NAMALWA (cell line): ENCODE measurements around the gene SMG7.

ENCODE experiments used
- DNase-seq: peaks from one replicate; pipeline ENCODE4 v3.0.0-alpha.2; 2015; ENCODE audit warnings: low spot score

SMG7 gene

DNA sequence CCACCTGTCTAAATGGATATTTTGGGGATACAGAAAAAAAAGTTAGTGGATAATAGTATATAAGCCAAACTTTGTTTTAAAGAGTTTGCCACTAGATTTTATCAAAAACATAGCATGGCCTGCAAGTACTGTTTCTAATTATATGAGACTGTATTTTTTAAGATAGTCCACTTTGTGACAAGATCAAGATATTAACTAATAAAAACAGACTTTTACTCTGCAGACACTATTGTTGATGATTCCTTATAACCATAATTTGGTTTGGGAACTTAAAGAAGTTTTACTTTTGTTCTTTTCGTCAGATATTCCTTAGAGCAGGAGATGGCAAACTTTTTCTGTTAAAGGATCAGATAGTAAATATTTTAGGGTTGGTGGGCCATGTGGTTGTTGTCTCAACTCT lies 36.4 kb downstream of the SMG7 start:
- no peak for DNase-seq

DNA sequence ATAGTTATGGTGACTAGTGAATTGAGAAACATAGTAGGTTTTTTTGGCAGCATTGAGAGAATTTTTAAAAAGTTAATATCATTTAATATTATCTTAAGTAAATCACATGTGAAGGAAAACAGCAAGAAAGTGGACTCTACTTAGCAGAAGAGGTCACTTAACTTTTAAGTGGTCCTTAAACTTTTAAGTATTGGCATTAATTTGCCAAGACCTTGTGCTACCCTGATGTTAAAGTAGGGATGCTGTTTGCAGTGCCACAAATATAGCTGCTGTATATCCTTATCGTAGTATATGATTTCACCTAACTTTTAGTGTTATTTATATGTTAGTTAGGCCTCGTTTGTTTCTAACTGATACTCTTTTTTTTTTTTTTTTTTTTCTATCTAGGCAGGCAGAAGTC lies 40.2 kb downstream of the SMG7 start:
- no peak for DNase-seq

DNA sequence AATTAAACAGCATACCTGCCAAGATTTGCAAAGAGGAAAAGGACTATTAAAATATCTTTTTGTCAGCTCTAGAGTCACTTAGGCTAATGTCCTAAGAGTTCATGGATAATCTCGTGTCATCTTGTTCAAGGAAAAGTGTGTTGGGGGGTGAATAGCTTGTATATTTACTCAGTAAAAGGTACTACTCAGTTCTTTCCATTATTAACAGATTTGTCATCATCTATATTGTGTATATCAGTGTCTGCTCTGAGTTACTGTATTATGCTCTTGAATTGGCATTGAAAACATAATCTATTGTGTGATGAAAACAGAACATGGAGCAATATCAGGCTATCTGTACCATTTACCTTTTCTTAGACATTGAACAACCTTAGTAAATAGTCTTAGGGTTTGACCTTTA lies 41.9 kb downstream of the SMG7 start:
- no peak for DNase-seq

DNA sequence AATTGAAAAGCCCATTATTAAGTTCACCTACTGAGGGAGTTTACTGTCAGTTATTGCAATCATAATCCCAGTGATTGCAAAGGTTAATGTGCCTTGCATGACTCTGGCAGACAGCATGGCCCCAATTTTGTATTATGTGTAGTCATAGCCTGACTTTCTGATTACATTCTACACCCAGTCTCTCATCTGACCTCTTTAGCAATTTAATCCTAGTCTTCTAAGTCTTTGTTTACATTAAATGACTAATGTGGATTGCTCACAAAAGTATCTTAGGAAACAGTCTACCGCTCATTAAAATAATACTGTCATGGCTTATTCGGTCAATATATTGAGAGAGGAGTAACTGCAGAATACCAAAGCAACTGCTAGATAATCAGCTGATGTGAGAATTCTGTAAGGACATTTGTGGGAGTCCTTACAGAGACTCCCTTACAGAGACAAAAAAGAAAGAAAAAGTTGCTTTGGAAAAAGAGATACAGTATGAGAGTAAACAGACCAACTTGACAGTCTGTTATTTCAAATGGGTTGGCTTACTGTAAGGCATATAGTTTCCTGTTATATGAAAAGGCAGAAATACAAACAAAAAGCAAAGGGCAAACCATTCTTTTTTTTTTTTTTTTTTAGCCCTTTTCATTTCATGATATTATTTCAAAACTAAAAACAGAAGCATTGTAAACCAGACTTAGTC lies 42.8 kb downstream of the SMG7 start:
- DNase-seq = no peak

DNA sequence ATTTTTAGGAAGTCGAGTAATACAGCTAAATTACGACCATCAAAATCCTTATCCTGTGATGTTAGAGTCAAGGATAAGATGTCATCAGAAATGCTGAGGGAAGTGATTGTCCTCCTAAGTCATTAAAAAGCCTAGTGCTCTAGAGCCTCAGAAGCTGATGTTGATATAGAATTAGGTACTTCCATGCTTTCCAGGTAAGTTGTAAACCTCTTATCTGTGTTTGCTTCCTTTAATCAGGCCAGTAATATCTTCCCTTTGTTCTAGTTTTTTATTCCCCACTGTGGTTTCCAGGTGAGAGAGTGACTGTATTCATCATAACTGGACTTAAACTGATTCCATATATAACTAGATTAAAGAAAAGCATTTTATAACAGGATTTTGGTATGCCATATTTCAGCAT lies 44.4 kb downstream of the SMG7 start:
- DNase-seq = no peak

DNA sequence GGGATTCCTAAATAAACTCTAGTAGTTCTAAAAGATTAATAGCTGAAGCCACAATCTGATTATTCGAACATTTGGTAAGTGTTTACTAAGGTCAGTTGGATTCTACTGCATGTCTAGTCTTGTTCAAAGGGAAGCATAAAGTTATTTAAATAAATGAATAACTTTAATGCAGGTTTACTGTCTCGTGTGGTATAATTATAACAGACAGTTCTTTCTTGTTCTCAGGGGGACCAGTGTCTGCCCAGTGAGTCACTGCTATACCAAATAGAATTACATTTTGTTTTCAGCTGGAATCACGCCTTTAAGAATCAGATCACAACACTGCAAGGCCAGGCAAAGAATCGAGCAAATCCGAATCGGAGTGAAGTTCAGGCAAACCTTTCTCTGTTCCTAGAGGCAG lies 45.1 kb downstream of the SMG7 start:
- no peak for DNase-seq

DNA sequence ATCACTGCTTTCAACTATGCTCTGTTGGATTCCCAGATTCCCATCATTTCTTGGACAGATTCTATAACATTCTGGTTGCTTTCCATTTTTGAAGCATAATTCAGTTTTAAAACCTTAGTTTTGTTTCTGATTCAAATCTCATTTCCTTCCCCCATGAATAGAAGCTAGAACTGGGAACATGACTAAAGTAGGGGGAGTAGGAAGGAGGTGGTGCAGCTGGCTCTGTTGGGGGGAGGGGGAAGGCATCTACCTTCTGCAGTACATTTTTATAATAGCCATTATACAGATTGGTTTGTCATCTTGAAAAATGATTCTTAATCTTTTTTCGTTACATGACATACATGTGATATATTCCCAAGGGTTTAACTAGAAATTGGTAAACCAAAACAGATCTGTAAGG lies 48.1 kb downstream of the SMG7 start:
- no peak for DNase-seq

DNA sequence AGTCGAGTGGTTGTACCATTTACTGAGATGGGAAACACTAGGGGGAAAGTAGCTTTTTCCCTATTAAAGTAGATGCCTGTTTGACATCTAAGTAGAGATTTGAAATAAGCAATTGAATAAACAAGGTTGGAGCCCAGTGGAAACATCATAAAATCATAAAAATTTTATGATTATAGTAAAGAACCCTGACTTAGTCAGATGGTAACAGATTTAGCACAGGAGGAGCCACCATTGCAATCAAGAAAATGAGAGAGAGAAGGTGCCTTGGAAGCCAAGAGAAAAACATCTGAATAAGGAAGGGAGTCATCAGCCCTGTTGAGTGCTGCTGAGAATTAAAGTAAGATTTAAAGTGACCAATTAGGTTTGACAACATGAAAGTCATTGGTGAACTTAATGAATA lies 49.8 kb downstream of the SMG7 start:
- no peak for DNase-seq

DNA sequence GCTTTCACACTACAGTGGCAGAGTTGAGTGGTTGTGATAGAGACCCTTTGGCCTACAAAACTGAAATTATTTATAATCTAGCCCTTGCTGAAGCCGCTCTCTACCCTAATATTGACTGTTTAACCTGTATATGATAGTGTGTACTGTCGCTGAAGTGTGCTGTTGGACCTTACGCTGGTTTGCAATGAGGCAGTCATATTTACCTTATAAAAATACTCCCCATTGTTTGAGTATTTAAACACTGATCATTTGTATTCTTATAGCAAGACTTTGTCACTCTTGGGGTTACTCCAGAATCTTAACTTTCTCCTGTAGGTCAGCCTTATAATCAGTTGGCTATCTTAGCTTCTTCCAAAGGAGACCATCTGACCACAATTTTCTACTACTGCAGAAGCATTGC lies 56.3 kb downstream of the SMG7 start:
- no peak for DNase-seq

DNA sequence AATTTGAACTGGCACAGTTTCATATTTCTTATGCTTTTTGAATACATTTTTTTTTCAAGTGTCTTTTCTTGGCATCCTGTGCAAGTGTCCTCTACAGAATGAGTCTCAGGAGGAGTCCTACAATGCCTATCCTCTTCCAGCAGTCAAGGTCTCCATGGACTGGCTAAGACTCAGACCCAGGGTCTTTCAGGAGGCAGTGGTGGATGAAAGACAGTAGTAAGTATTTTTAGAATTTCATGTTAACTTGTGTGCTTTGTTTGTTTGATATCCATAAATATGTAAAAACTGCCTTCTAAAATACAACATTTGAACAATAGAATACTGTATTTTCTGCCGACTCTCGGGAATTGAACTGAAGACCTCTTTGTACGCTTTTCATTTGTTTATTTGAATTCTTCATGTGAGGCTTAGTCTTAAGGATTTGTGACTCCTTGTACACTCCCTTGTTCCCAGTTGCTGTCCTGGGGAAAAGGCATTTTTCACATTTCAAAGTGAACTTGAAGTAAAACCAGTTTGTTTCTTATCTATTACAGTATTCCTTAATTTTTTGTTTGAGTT lies 61.4 kb downstream of the SMG7 start:
- no peak for DNase-seq

DNA sequence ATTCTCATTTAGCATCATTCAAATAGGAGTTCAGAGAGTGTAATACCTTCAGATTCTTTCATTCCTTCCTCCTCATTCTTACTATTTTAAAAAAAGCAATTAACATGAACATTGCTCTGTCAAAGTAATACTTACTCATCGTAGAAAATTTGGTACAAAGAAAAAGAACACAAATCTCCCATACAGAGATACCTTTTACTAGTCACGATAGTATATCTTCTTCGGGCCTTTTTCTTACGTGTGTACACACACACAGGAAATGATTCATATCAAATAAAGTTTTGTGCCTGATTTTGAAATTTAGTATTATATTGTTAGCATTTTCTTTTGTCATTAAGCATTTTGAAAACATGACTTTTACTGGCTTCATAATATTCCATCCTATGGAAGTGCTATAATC lies 65.1 kb downstream of the SMG7 start:
- DNase-seq = no peak

DNA sequence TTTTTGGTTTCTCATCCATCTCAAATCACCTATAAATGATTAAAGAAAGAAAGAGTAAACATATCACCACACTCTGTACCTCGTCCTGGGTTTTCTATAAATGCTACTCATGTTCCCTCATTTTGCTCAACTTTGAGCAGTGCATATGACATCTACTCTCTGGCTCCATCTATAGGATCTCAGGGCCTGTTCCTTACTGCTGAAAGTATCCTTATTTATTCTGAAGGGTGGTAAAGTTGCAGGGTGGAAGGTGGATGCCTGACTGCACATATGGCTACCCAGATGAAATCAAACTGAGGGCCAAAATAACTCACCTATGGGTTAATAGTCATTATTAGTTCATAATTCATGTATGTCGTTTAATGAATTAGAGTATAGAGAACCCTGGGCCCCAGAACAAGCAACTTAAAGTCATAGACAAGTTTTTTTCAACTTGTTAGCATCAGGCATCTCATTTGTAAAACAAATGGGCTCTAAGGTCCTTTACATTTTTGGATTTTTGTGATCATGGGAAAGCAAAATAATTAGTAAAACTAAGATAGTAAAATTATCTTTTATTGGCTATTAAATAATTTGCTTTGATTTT lies 71.4 kb downstream of the SMG7 start:
- peak; percentile 85 for DNase-seq

DNA sequence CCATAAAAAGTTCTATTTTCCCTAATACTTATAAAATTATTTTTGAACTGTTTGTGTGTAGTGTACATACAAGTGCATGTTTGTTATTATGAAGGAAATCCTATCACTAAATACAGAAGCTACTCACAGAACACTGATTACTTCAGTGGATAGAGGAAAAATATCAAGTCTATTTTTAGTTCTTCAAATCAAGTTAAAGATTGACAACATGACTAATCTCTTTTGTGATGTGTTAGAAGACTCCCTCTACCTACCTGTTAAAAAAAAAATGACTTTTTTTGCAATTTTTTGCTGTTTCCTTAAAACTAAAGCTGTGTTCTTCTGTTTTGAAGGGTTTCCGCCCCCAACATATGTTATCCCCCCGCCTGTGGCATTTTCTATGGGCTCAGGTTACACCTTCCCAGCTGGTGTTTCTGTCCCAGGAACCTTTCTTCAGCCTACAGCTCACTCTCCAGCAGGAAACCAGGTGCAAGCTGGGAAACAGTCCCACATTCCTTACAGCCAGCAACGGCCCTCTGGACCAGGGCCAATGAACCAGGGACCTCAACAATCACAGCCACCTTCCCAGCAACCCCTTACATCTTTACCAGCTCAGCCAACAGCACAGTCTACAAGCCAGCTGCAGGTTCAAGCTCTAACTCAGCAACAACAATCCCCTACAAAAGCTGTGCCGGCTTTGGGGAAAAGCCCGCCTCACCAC lies 72.4 kb downstream of the SMG7 start:
- DNase-seq = no peak

DNA sequence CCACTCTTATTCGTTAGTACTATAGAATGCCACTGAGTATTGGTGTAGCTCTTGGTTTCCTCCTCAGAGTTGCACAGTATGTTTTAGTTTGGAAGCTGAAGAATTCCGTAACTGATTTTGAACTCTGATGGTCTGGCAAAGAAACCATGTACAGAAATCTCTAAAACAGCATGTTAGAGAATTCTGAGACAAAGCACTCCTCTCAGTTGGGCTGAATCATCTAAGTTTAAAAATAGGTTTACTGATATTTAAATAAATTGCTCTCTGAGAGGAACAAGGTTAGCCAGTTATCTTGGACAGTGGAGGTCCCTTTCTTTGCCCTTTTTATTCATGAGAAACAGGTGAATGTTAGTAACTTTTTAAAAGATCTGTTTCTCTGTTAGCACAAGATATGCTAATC lies 74.1 kb downstream of the SMG7 start:
- DNase-seq = no peak

DNA sequence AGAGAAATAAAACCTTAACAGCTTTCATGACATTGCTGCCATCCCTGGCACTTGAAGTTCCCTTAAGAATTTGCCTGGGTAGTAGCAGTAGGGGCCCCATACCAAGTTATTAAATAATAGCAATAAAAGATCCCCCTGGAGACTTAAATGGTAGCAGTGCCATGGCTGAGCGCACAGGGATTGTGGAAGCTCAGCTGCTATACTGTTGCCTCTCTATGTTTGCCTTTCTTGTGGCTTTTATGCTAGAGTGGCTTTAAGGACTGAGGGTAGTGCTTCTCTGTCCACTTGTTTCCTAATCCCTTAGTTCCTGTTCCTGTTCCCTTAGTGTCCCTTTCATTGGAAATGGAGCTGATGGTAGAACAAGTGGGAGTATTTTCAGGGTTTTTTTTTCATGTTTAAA lies 75.8 kb downstream of the SMG7 start:
- peak; percentile 82 for DNase-seq

DNA sequence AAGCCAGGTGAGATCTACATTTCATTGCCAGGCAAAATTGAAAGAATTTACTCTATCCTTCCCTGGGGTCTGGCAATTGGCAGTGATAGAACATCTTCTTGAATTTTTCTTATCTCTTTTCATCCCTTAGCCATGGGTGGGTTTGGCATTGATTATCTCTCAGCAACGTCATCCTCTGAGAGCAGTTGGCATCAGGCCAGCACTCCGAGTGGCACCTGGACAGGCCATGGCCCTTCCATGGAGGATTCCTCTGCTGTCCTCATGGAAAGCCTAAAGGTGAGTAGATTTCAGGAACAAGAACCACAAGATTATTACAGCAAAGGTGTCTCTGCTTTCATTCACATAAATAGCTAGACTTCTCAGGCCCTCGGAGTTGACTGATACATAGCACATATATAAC lies 78.6 kb downstream of the SMG7 start:
- no peak for DNase-seq

DNA sequence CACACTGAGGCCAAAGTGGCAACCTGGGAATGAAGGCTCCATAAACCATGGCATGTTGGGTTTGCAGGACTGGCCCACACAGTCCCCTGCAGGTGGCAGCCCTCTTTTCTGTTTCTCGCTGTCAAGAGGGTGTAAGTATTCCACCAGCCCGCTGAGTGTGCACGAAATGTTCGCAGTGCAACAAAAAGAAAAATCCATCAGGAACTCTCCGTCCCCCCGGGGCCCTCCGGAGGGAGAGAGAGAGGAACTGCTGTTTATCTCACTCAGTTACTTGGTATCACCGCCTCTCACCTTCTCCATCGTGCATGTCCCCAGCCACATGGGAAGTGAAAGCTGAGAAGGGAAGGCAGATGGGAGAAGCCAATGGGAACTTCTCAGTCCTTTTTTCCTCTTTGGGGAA lies 79.6 kb downstream of the SMG7 start:
- DNase-seq = no peak

DNA sequence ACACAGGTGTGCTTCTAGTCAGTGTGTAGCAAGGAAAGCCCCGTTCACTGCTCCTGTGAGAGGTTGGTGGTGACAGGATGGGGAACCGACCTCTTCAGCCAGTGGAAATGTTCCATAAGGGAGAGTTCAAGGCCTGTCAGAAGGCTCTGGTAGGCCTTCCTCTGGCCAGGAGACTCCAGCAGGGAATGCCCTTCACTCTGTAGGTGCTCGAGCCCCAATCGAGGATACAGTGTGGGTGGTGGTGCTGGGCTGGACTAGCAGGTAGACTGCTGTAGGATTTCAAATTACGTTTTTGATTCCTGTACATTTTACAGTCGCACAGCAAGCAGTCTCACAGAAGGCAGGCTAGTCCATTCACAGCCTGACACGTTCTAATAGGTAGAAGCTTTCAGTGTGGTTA lies 80.1 kb downstream of the SMG7 start:
- no peak for DNase-seq

DNA sequence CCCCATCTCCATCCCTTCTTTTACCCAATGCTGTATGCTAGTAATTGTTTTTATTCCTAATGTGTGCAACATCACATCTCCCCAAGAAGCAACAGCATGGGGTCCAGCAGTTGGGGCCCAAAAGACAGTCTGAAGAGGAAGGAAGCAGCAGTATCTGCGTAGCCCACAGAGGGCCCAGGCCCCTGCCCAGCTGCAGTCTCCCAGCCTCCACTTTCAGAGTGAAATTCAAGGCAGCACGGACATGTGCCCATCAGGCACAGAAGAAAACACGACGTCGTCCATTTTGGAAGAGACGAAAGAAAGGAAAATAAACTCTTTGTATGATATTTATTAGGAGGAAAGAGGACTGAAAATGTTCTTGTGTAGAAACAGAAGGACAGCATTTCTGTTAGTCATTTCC lies 80.6 kb downstream of the SMG7 start:
- DNase-seq = no peak

DNA sequence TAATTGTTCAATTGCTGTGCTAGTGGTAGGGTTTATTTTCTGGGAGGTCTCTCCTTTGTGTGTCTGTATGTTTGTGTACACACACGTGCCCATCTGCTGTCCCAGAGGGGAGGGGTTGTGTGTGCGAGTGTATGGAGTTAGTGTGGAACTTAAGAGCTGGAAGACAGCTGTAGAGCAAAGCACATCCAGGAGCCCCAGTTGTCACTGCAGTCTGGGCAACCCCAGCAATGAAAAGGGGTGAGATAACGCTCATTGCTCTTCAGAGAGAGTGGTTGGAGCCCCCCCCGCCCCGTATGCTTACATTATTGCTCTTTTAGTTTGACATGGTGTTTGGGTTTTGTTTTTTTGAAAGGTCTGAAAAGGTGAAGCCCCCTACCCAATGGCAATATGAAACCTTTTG lies 81.0 kb downstream of the SMG7 start:
- no peak for DNase-seq

DNA sequence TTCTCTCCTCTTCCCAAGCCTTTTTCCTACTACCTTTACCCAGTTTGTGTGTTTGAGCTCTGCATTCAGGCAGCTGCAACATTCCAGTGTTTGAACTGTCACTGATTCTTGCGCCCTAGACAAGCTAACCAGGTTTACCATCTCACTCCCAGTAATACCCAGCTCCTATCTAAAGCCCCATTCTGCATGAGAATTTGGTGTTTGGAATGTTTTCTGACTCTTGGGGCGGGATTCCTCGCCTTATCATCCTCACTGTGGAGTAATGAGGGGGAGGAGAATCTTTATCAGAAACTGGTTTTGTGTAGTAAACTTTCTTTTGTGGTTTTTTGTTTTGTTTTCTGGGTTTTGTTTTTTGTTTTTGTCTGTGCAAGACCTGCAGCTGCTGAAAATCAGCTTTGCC lies 81.5 kb downstream of the SMG7 start:
- no peak for DNase-seq

DNA sequence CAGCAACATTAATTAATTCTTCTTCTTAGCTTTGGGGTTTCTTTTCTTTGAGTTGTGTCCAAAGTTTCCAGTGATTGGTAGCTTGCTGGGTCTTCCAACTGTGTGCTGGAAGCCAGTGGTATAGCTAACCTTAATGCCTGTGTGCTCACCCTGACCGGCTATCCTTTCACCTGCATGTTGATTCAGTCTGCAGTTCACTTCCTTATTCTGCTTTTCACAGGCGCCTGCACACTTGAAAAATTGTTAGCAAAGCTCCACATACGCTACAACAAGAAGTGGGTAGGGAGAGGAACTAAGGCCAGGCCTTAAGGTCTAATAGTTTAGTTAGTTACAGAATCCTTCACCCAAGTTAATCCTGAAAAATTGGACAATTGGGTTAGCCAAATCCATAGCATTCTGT lies 82.3 kb downstream of the SMG7 start:
- DNase-seq = no peak

DNA sequence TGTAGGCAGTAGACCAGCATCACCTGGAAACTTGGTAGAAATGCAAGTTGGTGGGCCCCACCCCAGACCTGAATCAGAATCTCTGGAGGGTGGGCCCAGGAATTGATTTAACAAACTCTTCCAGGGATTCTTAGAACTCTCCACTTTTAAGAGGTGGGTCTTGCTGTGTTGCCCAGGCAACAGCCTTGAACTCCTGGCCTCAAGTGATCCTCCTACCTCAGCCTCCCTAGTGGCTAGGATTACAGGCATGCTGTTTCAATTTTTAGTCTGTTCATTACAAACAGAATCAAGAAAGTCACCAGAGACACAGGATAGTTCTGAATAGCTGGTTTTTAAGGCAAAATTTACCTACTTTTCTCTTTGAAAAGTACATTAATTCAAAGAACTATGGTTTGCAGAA lies 86.8 kb downstream of the SMG7 start:
- DNase-seq = no peak

DNA sequence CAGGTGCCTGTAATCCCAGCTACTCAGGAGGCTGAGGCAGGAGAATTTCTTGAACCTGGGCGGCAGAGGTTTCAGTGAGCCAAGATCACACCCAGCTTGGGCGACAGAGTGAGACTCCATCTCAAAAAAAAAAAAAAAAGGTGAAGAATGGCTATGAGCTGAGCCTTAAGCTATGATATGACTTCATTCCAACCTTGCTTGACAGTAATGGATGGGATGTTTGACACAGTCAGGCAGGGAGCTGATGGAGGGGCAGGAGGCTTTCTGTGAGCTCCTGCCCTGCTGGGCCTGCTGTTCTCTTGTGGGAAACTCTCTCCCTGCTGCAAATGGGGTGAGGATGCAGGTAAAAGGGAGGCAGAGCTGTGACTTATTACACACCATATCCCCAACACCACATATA lies 90.4 kb downstream of the SMG7 start:
- DNase-seq = no peak
